ENCODE results near the gene ASTN2.

DNA sequence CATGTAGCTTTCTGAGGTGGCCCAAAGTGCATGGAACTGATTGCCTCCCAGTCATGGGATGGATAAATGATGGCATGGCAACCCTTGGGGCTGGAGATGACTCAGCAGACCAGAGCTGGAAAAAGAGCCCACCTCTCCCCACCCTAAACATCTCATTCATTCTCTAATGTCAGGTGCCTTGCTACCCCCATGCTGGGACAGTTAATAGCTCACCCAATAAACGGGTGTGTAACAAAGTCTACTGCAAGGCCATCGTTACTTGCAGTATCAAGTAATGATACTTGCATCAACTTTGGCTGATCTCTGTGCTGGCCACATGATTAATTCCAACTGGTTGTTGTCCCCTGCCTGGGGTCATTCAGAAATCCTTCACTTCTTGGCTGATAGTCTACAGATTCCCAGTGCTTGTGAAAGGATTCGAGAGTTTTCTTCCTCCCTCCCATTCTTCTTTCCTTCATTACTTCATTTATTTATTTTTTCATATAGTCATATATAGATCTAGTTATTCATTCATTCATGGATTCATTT lies 850.5 kb downstream of the ASTN2 start:
- TF ChIP-seq GATA3 (IDR thresholded peaks at IDR 0.05; ENCODE audit: low read depth, low read length) = no peak
- TF ChIP-seq GATA2 (IDR thresholded peaks at IDR 0.05; ENCODE audit: low read depth, low read length) = no peak

All from SH-SY5Y (cell line).